Muscle of leg (tissue), 11 donors: Measurements from ENCODE around the gene KDM2B. TPM values are rescaled to one million over a fixed set of nuclear protein-coding genes. Genes with fewer than 3 reads are reported as not detected.

Experiments used
- DNase-seq: peaks from one replicate; pipeline ENCODE4 v3.0.0; 2013
- H3K27ac ChIP-seq: one replicate; pipeline ENCODE4 v1.5.1; 2013; ENCODE audit warnings: mild to moderate bottlenecking, low read length, control low read depth
- H3K27me3 ChIP-seq: one replicate; pipeline ENCODE4 v1.6.1; 2013; ENCODE audit warnings: low read length; ENCODE audit not compliant: control insufficient read depth, insufficient read depth
- H3K36me3 ChIP-seq: one replicate; pipeline ENCODE4 v1.6.1; 2013; ENCODE audit warnings: low read length; ENCODE audit not compliant: control insufficient read depth, insufficient read depth
- H3K4me1 ChIP-seq: one replicate; pipeline ENCODE4 v1.6.1; 2013; ENCODE audit warnings: low read length; ENCODE audit not compliant: control insufficient read depth, insufficient read depth
- H3K4me3 ChIP-seq: one replicate; pipeline ENCODE4 v1.5.1; 2013; ENCODE audit warnings: low read length, control low read depth
- H3K9me3 ChIP-seq: replicated peaks from 2 replicates; pipeline ENCODE4 v1.6.1; 2013; ENCODE audit warnings: low read depth, low read length; ENCODE audit not compliant: control insufficient read depth
- WGBS: methylation state at CpG from one replicate; pipeline ENCODE4 v1.1.5; 2013; ENCODE audit warnings: missing lambda C conversion rate; ENCODE audit not compliant: insufficient coverage; 5-methylcytosine and 5-hydroxymethylcytosine counted together
- polyA plus RNA-seq, 8 donors: library from polyadenylated mRNA; unstranded; fragments of 120-200 nt; gene quantifications; one replicate each; pipeline versions ENCODE4 v1.2.1 to v1.2.3, GENCODE V29; 2013; ENCODE audit warnings: inconsistent platforms in 1 of 8, low replicate concordance in 1 of 8; ENCODE audit not compliant: insufficient read length in 8 of 8, insufficient read depth in 1 of 8
- total RNA-seq: library from RNA; stranded (reverse); fragments of 120-200 nt; gene quantifications from one replicate; pipeline ENCODE4 v1.2.4, GENCODE V29; 2013

Gene KDM2B
- total and polyA plus RNA-seq, 9 donors, result 15.3 to 27.3 (median 23.2) TPM

GRCh38 chr12:121417847-121418246, 163.0 kb downstream of the KDM2B start:
- no peaks in the 10 kb centered on the region for H3K9me3 ChIP-seq
- no peak for DNase-seq
- H3K4me3 ChIP-seq, result no peak overlapping the region
- H3K4me1 ChIP-seq, result peaks cover 3% of the 10 kb centered on the region
- peaks cover 49% of the 10 kb centered on the region for H3K36me3 ChIP-seq
- H3K27ac ChIP-seq, result no peak overlapping the region
- H3K27me3 ChIP-seq, result no peaks in the 10 kb centered on the region
- 87% methylated on average over 4 of the region's 6 CpGs for WGBS

- no CpG with 5 or more reads among the region's 1 CpG for WGBS
- peaks cover 3% of the 10 kb centered on the region for H3K4me1 ChIP-seq
- no peak overlapping the region for H3K27ac ChIP-seq
- H3K36me3 ChIP-seq, result peaks cover 19% of the 10 kb centered on the region
- no peak for DNase-seq
- no peaks in the 10 kb centered on the region for H3K9me3 ChIP-seq
- H3K27me3 ChIP-seq, result no peaks in the 10 kb centered on the region
- no peak overlapping the region for H3K4me3 ChIP-seq
These were observed 166.9 kb downstream of the KDM2B start for GRCh38 chr12:121413917-121414316.

GRCh38 chr12:121405211-121405610, 175.6 kb downstream of the KDM2B start:
- no peak overlapping the region for H3K27ac ChIP-seq
- peaks cover 7% of the 10 kb centered on the region for H3K4me1 ChIP-seq
- peaks cover 22% of the 10 kb centered on the region for H3K36me3 ChIP-seq

GRCh38 chr12:121404734-121405133, 176.1 kb downstream of the KDM2B start:
- peak overlapping the region; percentile 17 for H3K27ac ChIP-seq
- H3K9me3 ChIP-seq, result no peaks in the 10 kb centered on the region
- no peak overlapping the region for H3K4me3 ChIP-seq
- WGBS, result no CpG with 5 or more reads among the region's 1 CpG
- H3K4me1 ChIP-seq, result peaks cover 7% of the 10 kb centered on the region
- H3K36me3 ChIP-seq, result peaks cover 22% of the 10 kb centered on the region
- peak; percentile 51 for DNase-seq
- H3K27me3 ChIP-seq, result no peaks in the 10 kb centered on the region

More at GRCh38 chr12:121405211-121405610, 175.6 kb downstream of the KDM2B start:
- no peak overlapping the region for H3K4me3 ChIP-seq
- H3K9me3 ChIP-seq, result no peaks in the 10 kb centered on the region
- no peaks in the 10 kb centered on the region for H3K27me3 ChIP-seq
- no peak for DNase-seq
- WGBS, result no CpG with 5 or more reads among the region's 2 CpGs

GRCh38 chr12:121403721-121404120, 177.1 kb downstream of the KDM2B start:
- WGBS, result 82% methylated on average over 3 of the region's 5 CpGs
- no peaks in the 10 kb centered on the region for H3K9me3 ChIP-seq
- no peak overlapping the region for H3K4me3 ChIP-seq
- peaks cover 11% of the 10 kb centered on the region for H3K4me1 ChIP-seq
- H3K27me3 ChIP-seq, result no peaks in the 10 kb centered on the region
- peaks cover 22% of the 10 kb centered on the region for H3K36me3 ChIP-seq
- no peak for DNase-seq
- no peak overlapping the region for H3K27ac ChIP-seq

- 1% methylated on average over 47 of the region's 48 CpGs for WGBS
- peak; percentile 42 for DNase-seq
These were observed 180.3 kb downstream of the KDM2B start for GRCh38 chr12:121400332-121401139.

GRCh38 chr12:121399391-121400331, 181.2 kb downstream of the KDM2B start, which contains the start of gene RNF34:
RNF34 (plus strand) TSS chr12:121400118; CDS start chr12:121400213, 95 bp downstream.
- no peaks in the 10 kb centered on the region for H3K9me3 ChIP-seq
- H3K4me1 ChIP-seq, result peaks cover 12% of the 10 kb centered on the region
- H3K27ac ChIP-seq, result peak within 1 kb of the TSS; percentile 96
- under 1% methylated on average over 74 of the region's 77 CpGs for WGBS
- peak; percentile 99 for DNase-seq
- no peaks in the 10 kb centered on the region for H3K27me3 ChIP-seq
- peak within 1 kb of the TSS; percentile 95 for H3K4me3 ChIP-seq
- peaks cover 2% of the 10 kb centered on the region for H3K36me3 ChIP-seq

More at GRCh38 chr12:121400332-121401139, 180.3 kb downstream of the KDM2B start:
- peaks cover 12% of the 10 kb centered on the region for H3K4me1 ChIP-seq
- peaks cover 6% of the 10 kb centered on the region for H3K36me3 ChIP-seq
- H3K9me3 ChIP-seq, result no peaks in the 10 kb centered on the region
- no peaks in the 10 kb centered on the region for H3K27me3 ChIP-seq
- H3K4me3 ChIP-seq, result peak overlapping the region; percentile 95
- peak overlapping the region; percentile 96 for H3K27ac ChIP-seq

- Histone ChIP-seq H3K4me1 (peaks cover 9% of the 10 kb centered on the region), H3K9me3 (no peaks in the 10 kb centered on the region), H3K27ac (no peak overlapping the region), H3K4me3 (no peak overlapping the region), H3K36me3 (no peaks in the 10 kb centered on the region), H3K27me3 (no peaks in the 10 kb centered on the region)
- DNase-seq, result no peak
- no CpG with 5 or more reads among the region's 5 CpGs for WGBS
These were observed 182.5 kb downstream of the KDM2B start for GRCh38 chr12:121398355-121398754.

GRCh38 chr12:121397521-121397920, 183.3 kb downstream of the KDM2B start:
- DNase-seq, result no peak
- Histone ChIP-seq H3K27me3 (no peaks in the 10 kb centered on the region), H3K4me3 (no peak overlapping the region), H3K36me3 (no peaks in the 10 kb centered on the region), H3K4me1 (peaks cover 9% of the 10 kb centered on the region), H3K27ac (no peak overlapping the region), H3K9me3 (no peaks in the 10 kb centered on the region)
- WGBS, result 87% methylated on average over 5 of the region's 14 CpGs

GRCh38 chr12:121392325-121392716, 188.5 kb downstream of the KDM2B start:
- Histone ChIP-seq H3K4me1 (no peaks in the 10 kb centered on the region), H3K27me3 (no peaks in the 10 kb centered on the region), H3K4me3 (no peak overlapping the region), H3K27ac (no peak overlapping the region), H3K9me3 (no peaks in the 10 kb centered on the region), H3K36me3 (no peaks in the 10 kb centered on the region)
- no peak for DNase-seq
- 60% methylated on average over 1 of the region's 3 CpGs for WGBS
